PC-3 (cell line): ENCODE measurements around the gene NOS1. TPM values are rescaled to one million over a fixed set of nuclear protein-coding genes. Genes with fewer than 3 reads are reported as not detected.

Experiments
- ATAC-seq: fragments of 200-7000 bp; cut with Tn5 transposase; 2 replicates; pipeline ENCODE4 v1.9.1; 2020; ENCODE audit warnings: mild to moderate bottlenecking, moderate library complexity
- BruUV-seq: library from RNA; stranded (reverse); fragments of 400-500 nt; replicated peaks from 2 replicates; lab custom pipeline; 2021; lab: Mats Ljungman, UMichigan
- CTCF ChIA-PET: fragments of 300-600 bp; sonication (Branson Sonifier 250); formaldehyde crosslinking; loops from one replicate; lab custom pipeline; 2022; ENCODE audit warnings: antibody characterized with exemption; lab: Charles Lee
- POLR2A ChIA-PET: fragments of 300-600 bp; sonication (Branson Sonifier 250); formaldehyde crosslinking; loops from one replicate; lab custom pipeline; 2022; ENCODE audit warnings: antibody characterized with exemption; ENCODE audit not compliant: unreplicated experiment; lab: Charles Lee
- DNase-seq: peaks from one replicate; pipeline ENCODE4 v3.0.0-alpha.2; 2015
- H2AFZ ChIP-seq: fragments of 300-600 bp; sonication (generic); 2 replicates; pipeline ENCODE4 v1.6.0; 2016; ENCODE audit warnings: antibody characterized with exemption, low read length
- H3F3A ChIP-seq: fragments of 300-600 bp; sonication (generic); one replicate; pipeline ENCODE4 v1.6.0; 2017; ENCODE audit warnings: antibody characterized with exemption, low read length, control low read depth, mild to moderate bottlenecking; ENCODE audit not compliant: unreplicated experiment
- H3K27ac ChIP-seq: fragments of 300-600 bp; sonication (generic); 2 replicates; pipeline ENCODE4 v1.5.1; 2016; ENCODE audit warnings: mild to moderate bottlenecking, low read length
- H3K27me3 ChIP-seq: fragments of 300-600 bp; sonication (generic); 2 replicates; pipeline ENCODE4 v1.6.1; 2016; ENCODE audit warnings: low read length, mixed read lengths
- H3K36me3 ChIP-seq: fragments of 300-600 bp; sonication (generic); 2 replicates; pipeline ENCODE4 v1.6.1; 2016; ENCODE audit warnings: low read depth, mixed run types, low read length, mixed read lengths
- H3K4me1 ChIP-seq: fragments of 300-600 bp; sonication (generic); 2 replicates; pipeline ENCODE4 v1.5.1; 2016; ENCODE audit warnings: low read length; ENCODE audit not compliant: insufficient read depth
- H3K4me2 ChIP-seq: fragments of 300-600 bp; sonication (generic); 2 replicates; pipeline ENCODE4 v1.6.0; 2016; ENCODE audit warnings: low read length
- H3K4me3 ChIP-seq: fragments of 300-600 bp; sonication (generic); 2 replicates; pipeline ENCODE4 v1.5.1; 2016; ENCODE audit warnings: mild to moderate bottlenecking, low read length, mixed read lengths
- H3K79me2 ChIP-seq: fragments of 300-600 bp; sonication (generic); 2 replicates; pipeline ENCODE4 v1.6.1; 2017; ENCODE audit warnings: low read length, mixed read lengths
- H3K9ac ChIP-seq: fragments of 300-600 bp; sonication (generic); 2 replicates; pipeline ENCODE4 v1.6.0; 2016; ENCODE audit warnings: mild to moderate bottlenecking, low read length
- H3K9me2 ChIP-seq: fragments of 300-600 bp; sonication (generic); replicated peaks from 2 replicates; pipeline ENCODE4 v1.6.1; 2016; ENCODE audit warnings: mixed run types, low read length, mixed read lengths
- H3K9me3 ChIP-seq: fragments of 300-600 bp; sonication (generic); 2 replicates; pipeline ENCODE4 v1.6.1; 2016; ENCODE audit warnings: low read length, mixed read lengths
- H4K20me1 ChIP-seq: fragments of 300-600 bp; sonication (generic); 2 replicates; pipeline ENCODE4 v1.6.1; 2016; ENCODE audit warnings: low read length, mixed read lengths
- EZH2 ChIP-seq: fragments of 300-600 bp; sonication (generic); IDR thresholded peaks from one replicate; pipeline ENCODE4 v1.6.1; 2017; ENCODE audit warnings: antibody characterized with exemption, mild to moderate bottlenecking, low read length; ENCODE audit not compliant: unreplicated experiment
- EZH2phosphoT487 ChIP-seq: fragments of 300-600 bp; sonication (generic); IDR thresholded peaks from 2 replicates; pipeline ENCODE4 v1.6.1; 2018; ENCODE audit warnings: mild to moderate bottlenecking, antibody characterized with exemption, low read length, borderline replicate concordance
- intact Hi-C: fragments of 100-400 bp; cut with micrococcal nuclease; formaldehyde crosslinking; loops from 2 replicates; pipeline ENCODE4 v1.9.0; 2023
- total RNA-seq: library from RNA; depleted of rRNA; stranded (reverse); fragments of >200 nt; gene quantifications from 2 replicates; pipeline ENCODE4 v1.2.3, GENCODE V29; 2014
- TF ChIP-seq, protein P1 (sequence below): fragments of 300-600 bp; sonication (generic); conservative IDR thresholded peaks from 2 replicates; pipeline ENCODE4 v1.5.1; 2017; ENCODE audit warnings: antibody characterized with exemption, low read depth, mild to moderate bottlenecking, low read length

Gene NOS1
- total RNA-seq, 1 experiment from 2014 or later = 0.11 TPM

DNA sequence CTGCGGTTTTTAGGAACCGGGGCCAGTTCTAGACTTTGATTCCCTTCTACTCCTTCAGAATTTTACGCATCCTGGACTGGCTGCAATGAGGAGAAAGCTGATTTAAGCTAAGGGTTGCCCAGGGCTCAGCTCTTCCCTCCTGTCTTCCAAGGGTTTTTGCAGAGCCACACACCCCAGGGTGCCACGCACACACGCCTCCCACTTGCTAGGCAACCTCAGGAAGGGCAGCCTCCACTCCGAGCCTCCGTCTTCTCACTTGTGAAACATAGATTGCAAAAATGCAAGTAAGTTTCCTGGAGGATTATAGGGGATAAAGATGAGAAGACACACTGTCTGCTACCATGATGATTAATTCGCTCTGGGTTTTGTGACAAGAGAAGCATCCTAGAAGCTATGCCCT is 31.7 kb downstream of the NOS1 start:
- no peaks in the 10 kb centered on the region for H4K20me1 ChIP-seq
- ATAC-seq = no peak
- H3K9me2 ChIP-seq = no peaks in the 10 kb centered on the region
- no peak overlapping the region for H2AFZ ChIP-seq
- TF ChIP-seq, protein P1, sequence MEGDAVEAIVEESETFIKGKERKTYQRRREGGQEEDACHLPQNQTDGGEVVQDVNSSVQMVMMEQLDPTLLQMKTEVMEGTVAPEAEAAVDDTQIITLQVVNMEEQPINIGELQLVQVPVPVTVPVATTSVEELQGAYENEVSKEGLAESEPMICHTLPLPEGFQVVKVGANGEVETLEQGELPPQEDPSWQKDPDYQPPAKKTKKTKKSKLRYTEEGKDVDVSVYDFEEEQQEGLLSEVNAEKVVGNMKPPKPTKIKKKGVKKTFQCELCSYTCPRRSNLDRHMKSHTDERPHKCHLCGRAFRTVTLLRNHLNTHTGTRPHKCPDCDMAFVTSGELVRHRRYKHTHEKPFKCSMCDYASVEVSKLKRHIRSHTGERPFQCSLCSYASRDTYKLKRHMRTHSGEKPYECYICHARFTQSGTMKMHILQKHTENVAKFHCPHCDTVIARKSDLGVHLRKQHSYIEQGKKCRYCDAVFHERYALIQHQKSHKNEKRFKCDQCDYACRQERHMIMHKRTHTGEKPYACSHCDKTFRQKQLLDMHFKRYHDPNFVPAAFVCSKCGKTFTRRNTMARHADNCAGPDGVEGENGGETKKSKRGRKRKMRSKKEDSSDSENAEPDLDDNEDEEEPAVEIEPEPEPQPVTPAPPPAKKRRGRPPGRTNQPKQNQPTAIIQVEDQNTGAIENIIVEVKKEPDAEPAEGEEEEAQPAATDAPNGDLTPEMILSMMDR = no peak
- TF ChIP-seq EZH2 (no peak), EZH2phosphoT487 (no peak)
- ChIA-PET POLR2A (no interaction called here), CTCF (no interaction called here)
- H3K79me2 ChIP-seq = no peaks in the 10 kb centered on the region
- H3F3A ChIP-seq = no peaks in the 10 kb centered on the region
- no peaks in the 10 kb centered on the region for H3K9me3 ChIP-seq
- H3K27ac ChIP-seq = no peak overlapping the region
- H3K9ac ChIP-seq = no peak overlapping the region
- H3K36me3 ChIP-seq = no peaks in the 10 kb centered on the region
- intact Hi-C loops = no loop called here
- BruUV-seq = no TSS peak
- no peak for DNase-seq
- H3K4me2 ChIP-seq = no peak overlapping the region
- peaks cover 10% of the 10 kb centered on the region; the same call in 1 of the 2 replicates for H3K4me1 ChIP-seq
- peaks cover 47% of the 10 kb centered on the region for H3K27me3 ChIP-seq
- H3K4me3 ChIP-seq = no peak overlapping the region

DNA sequence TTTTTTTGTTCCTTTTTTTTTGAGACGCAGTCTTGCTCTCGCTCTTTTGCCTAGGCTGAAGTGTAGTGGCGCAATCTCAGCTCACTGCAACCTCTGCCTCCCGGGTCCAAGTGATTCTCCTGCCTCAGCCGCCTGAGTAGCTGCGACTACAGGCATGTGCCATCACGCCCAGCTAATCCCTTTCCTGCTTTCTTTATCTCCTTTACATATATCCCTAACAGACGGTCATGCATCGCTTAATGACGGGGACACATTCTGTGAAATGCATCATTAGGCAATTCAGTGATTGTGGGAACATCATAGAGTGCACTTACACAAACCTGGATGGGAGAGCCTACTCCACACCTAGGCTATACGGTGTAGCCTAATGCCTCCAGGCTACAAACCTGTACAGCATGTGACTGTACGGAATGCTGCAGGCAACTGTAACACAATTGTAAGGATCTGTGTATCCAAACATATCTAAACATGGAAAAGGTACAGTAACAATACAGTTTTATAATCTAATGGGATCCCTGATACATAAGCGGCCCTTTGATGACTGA is 32.8 kb downstream of the NOS1 start:
- no peak for ATAC-seq
- Histone ChIP-seq H3K79me2 (no peaks in the 10 kb centered on the region), H3K9me2 (no peaks in the 10 kb centered on the region), H3K4me1 (peaks cover 10% of the 10 kb centered on the region; the same call in 1 of the 2 replicates), H3K4me2 (no peak overlapping the region), H3K9me3 (no peaks in the 10 kb centered on the region), H3F3A (no peaks in the 10 kb centered on the region), H3K27me3 (peaks cover 42% of the 10 kb centered on the region), H3K27ac (no peak overlapping the region), H2AFZ (no peak overlapping the region), H3K9ac (no peak overlapping the region), H4K20me1 (no peaks in the 10 kb centered on the region), H3K4me3 (no peak overlapping the region), H3K36me3 (no peaks in the 10 kb centered on the region)
- ChIA-PET CTCF (interaction anchor here (1.0 kb wide), 1 partner anchor 38 kb away, joined by 3 read pairs; no protein-coding TSS in a partner anchor), POLR2A (no interaction called here)
- no peak for DNase-seq
- no peak for TF ChIP-seq EZH2
- TF ChIP-seq, protein P1 = no peak
- TF ChIP-seq EZH2phosphoT487 = no peak
- intact Hi-C loops = no loop called here
- BruUV-seq = no TSS peak

DNA sequence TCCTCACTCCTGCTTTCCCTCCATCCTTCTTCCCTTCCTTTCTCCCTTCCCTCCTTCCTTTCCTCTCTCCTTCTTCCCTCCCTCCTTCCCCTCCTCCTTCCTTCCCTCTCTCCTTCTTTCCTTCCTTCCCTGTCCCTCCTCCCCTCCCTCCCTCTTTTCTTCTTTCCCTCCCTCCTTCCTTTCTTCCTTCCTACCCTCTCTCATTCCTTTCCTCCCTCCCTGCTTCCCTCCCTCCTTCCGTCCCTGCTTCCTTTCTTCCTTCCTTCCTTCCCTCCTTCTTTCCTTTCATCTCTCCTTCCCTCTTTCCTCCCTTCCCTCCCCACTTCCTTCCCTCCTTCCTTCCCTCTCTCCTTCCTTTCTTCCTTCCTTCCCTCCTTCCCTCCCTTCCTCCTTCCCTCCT is 39.0 kb downstream of the NOS1 start:
- no peaks in the 10 kb centered on the region for H4K20me1 ChIP-seq
- no peak for ATAC-seq
- H3K4me2 ChIP-seq = no peak overlapping the region
- ChIA-PET CTCF (no interaction called here), POLR2A (no interaction called here)
- H3K9me2 ChIP-seq = no peaks in the 10 kb centered on the region
- intact Hi-C loops = no loop called here
- H3K9ac ChIP-seq = no peak overlapping the region
- DNase-seq = no peak
- H3K9me3 ChIP-seq = no peaks in the 10 kb centered on the region
- no peaks in the 10 kb centered on the region for H3K36me3 ChIP-seq
- H3K4me1 ChIP-seq = no peaks in the 10 kb centered on the region
- no TSS peak for BruUV-seq
- H3K4me3 ChIP-seq = no peak overlapping the region
- H3K27me3 ChIP-seq = peaks cover 45% of the 10 kb centered on the region
- TF ChIP-seq, protein P1 = no peak
- TF ChIP-seq EZH2 (no peak), EZH2phosphoT487 (no peak)
- no peaks in the 10 kb centered on the region for H3K79me2 ChIP-seq
- H2AFZ ChIP-seq = no peak overlapping the region
- no peak overlapping the region for H3K27ac ChIP-seq
- no peaks in the 10 kb centered on the region for H3F3A ChIP-seq
